Heart left ventricle (tissue), 16 donors: ENCODE measurements around the gene NACC2. TPM values are rescaled to one million over a fixed set of nuclear protein-coding genes. Genes with fewer than 3 reads are reported as not detected.

Experiments used
- ATAC-seq, 4 donors: fragments of 200-7000 bp; cut with Tn5 transposase; one replicate each; pipeline ENCODE4 v1.9.1; 2020 to 2022; ENCODE audit warnings: moderate library complexity in 4 of 4, mild to moderate bottlenecking in 3 of 4, moderate number of reproducible peaks in 1 of 4
- DNase-seq, 5 donors: peaks; one replicate each; pipeline ENCODE4 v3.0.0-alpha.2; 2020
- H3K27ac ChIP-seq, 12 donors: fragments of 200-600 bp; sonication (generic) in 4 of 12; one replicate each; pipeline versions ENCODE4 v1.5.0 to v1.8.0; 2016 to 2022; ENCODE audit warnings: mild to moderate bottlenecking in 2 of 12
- H3K27me3 ChIP-seq, 9 donors: fragments of 200-600 bp; sonication (generic) in 2 of 9; one replicate each; pipeline versions ENCODE4 v1.5.1 to v1.8.0; 2016 to 2022; ENCODE audit warnings: mild to moderate bottlenecking in 3 of 9
- H3K36me3 ChIP-seq, 9 donors: fragments of 200-600 bp; sonication (generic) in 2 of 9; one replicate each; pipeline versions ENCODE4 v1.5.0 to v1.8.0; 2018 to 2022; ENCODE audit warnings: mild to moderate bottlenecking in 2 of 9
- H3K4me1 ChIP-seq, 12 donors: fragments of 200-600 bp; sonication (generic) in 4 of 12; one replicate each; pipeline versions ENCODE4 v1.5.0 to v1.8.0; 2016 to 2022; ENCODE audit warnings: mild to moderate bottlenecking in 3 of 12
- H3K4me3 ChIP-seq, 12 donors: fragments of 200-600 bp; sonication (generic) in 4 of 12; one replicate each; pipeline versions ENCODE4 v1.5.0 to v1.8.0; 2017 to 2022; ENCODE audit warnings: mild to moderate bottlenecking in 9 of 12, moderate library complexity in 4 of 12
- H3K9me3 ChIP-seq, 12 donors: fragments of 200-600 bp; sonication (generic) in 4 of 12; one replicate each; pipeline versions ENCODE4 v1.5.0 to v1.8.0; 2016 to 2022; ENCODE audit warnings: mild to moderate bottlenecking in 1 of 12
- POLR2A ChIP-seq, 2 donors: fragments of 450-650 bp; IDR thresholded peaks; one replicate each; pipeline ENCODE4 v1.6.1; 2017; ENCODE audit warnings: antibody characterized with exemption in 2 of 2, mild to moderate bottlenecking in 2 of 2, moderate library complexity in 2 of 2
- WGBS, 4 donors: extraction: QIAGEN DNeasy Blood & Tissue Kit in 2 of 4; methylation state at CpG; one replicate each; pipeline versions ENCODE4 v1.1.5 to v1.1.7; 2013 to 2018; 5-methylcytosine and 5-hydroxymethylcytosine counted together
- intact Hi-C, 10 donors: fragments of 100-400 bp; cut with DNase I; formaldehyde crosslinking; loops; one replicate each; pipeline versions ENCODE4 v1.11.1 to v1.14.2; 2022
- polyA plus RNA-seq, 2 donors: library from polyadenylated mRNA; stranded (reverse); fragments of 200-250 nt; gene quantifications; one replicate each; pipeline ENCODE4 v1.2.3, GENCODE V29; 2013
- total RNA-seq, 9 donors: library from RNA; depleted of rRNA in 2 of 9; stranded (reverse); fragments of >200 nt in 2 of 9; fragmentation: NEBNext Ultra II Directional in 3 of 9; extraction: Animal tissue kit (Norgen Biotek cat#: 25700) in 3 of 9; gene quantifications; one replicate each; pipeline versions ENCODE4 v1.1.0 to v1.2.4, GENCODE V29; 2016 to 2023
- TF ChIP-seq, protein P1 (sequence below), 12 donors: fragments of 200-600 bp; sonication (generic) in 4 of 12; IDR thresholded peaks; one replicate each; pipeline versions ENCODE4 v1.5.0 to v1.8.0; 2018 to 2022; ENCODE audit warnings: antibody characterized with exemption in 12 of 12, mild to moderate bottlenecking in 5 of 12
- donor health status: ischemic (EF 13 %, LVEDD 7.1; RV severe dilation, severe dysfunction).
- donor health status: healthy with polysubstance abuse.
- donor health status: DM: no; HTN: yes; CAD: no.
- donor health status: DM: no; HTN: no; CAD: no.
- donor health status: ischemic (EF 25% LVEDD 6.9; RV normal size, moderate dysfunction).
- donor health status: ischemic (EF 25% LVEDD 5.7; RV mildly dilated, moderate dysfunction).
- donor health status: healthy.
- donor health status: DM: yes; HTN: yes; CAD: no.
- donor health status: ischemic (EF 35%, LVEDD 5.7; RV mildly dilated, moderate dysfunction).
- donor health status: nonischemic (EF 11% LVEDD 7.7; RV severe dilation, severe dysfunction).
- donor health status: DM: yes; HTN: yes; CAD: no.
- donor health status: PGD.
- donor health status: ischemic (EF 29% LVEDD 5.4; RV normal size, mild dysfunction).
- donor health status: nonischemic (EF 23%, LVEDD 6.1; RV moderate dilation, normal function).

The NACC2 gene
- total and polyA plus RNA-seq, 11 donors, result 17.9 to 66.5 (median 47.4) TPM

DNA sequence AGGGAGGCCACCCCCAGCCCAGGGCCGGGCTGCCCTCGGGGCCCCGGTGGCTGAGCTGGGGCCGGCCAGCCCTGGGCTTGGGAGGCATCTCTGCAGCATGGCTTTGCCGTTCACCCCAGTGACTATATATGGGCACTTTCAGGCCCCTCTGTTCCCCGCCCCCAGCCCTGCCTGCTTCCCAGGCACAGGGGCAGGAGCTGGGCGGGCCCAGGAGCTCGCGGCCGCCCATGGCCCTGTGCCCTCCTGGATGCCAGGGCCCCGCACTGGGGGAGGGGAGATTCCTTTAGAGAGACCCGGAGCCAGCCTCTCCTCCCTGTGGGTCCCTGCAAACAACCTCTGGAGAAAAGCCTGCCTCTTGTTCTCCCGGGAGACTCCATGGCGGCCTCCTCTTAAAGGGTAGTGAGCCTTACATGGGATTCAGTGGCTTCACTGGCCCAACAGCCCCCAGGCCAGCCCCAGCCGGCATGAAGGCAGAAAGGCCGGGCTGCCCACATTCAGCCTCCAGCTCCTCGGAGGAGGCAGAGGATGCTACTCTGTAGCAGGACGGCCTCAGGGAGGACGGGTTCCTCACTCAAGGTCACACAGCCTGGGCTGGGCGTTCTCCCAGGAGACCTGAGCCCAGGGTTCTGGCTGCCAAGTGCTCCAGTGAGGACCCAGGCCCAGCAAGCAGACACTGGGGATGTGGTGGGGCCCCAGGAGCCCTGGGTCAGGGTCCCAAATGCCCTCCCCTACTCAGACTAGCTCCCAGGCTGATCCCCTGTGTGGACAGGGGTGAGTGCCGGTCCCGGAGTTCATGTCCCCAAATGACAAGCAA is 4.1 kb downstream of the NACC2 start:
- Histone ChIP-seq H3K9me3 (no peaks in the 10 kb centered on the region), H3K27me3 (no peaks in the 10 kb centered on the region), H3K36me3 (no peaks in the 10 kb centered on the region), H3K27ac (peak overlapping the region; percentile 55 to 99 (median 98)), H3K4me1 (peaks cover 19 to 89% (median 84%) of the 10 kb centered on the region in 12 donors), H3K4me3 (peak overlapping the region in 7 of 12 donors; percentile 3 to 31 (median 8))
- 50 to 60% (median 56%) methylated on average over 10 to 22 of the region's 22 CpGs for WGBS, 4 donors
- no peak for TF ChIP-seq POLR2A (IDR thresholded peaks at IDR 0.05)
- TF ChIP-seq, protein P1, sequence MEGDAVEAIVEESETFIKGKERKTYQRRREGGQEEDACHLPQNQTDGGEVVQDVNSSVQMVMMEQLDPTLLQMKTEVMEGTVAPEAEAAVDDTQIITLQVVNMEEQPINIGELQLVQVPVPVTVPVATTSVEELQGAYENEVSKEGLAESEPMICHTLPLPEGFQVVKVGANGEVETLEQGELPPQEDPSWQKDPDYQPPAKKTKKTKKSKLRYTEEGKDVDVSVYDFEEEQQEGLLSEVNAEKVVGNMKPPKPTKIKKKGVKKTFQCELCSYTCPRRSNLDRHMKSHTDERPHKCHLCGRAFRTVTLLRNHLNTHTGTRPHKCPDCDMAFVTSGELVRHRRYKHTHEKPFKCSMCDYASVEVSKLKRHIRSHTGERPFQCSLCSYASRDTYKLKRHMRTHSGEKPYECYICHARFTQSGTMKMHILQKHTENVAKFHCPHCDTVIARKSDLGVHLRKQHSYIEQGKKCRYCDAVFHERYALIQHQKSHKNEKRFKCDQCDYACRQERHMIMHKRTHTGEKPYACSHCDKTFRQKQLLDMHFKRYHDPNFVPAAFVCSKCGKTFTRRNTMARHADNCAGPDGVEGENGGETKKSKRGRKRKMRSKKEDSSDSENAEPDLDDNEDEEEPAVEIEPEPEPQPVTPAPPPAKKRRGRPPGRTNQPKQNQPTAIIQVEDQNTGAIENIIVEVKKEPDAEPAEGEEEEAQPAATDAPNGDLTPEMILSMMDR (IDR thresholded peaks at IDR 0.05), result no peak
- ATAC-seq (peak; percentile 1 to 49 (median 16)), DNase-seq (peak; percentile 62 to 86 (median 69))
- intact Hi-C loops, result loop anchor here in 1 of 10 donors (2.0 kb wide), 1 partner anchor 32 kb away; no protein-coding TSS in a partner anchor

DNA sequence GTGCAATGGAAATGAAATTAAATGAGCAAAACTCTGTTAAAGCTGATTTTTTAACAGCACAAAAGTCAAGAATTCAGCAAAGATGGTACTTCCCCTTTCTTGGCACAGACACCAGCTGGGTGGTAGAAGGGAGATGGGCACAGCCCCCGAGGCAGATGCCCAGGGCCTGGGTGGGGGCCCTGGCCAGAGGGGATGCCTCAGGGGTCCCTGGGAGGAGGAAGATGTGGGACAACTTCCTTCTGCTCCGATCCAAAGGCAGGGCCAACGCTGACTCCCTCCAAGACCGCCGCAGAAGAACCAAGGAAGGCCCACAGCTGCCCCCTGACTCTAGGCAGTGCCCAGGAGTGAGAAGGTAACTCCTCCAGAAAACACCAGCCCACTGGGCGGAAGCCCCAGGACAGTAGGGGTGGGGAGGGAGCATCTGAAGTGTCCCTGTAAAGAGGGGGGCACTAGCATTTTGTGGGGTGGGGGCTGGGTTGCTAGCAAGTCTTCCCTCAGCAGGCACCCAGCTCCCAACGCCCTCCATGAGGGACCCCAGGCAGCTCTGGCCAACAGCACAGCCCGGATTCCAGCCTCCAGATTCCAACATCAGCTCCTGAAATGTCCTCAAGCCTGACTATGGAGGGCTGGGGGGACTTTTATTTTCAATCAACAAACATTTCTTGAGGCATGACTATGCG is 4.9 kb downstream of the NACC2 start:
- H3K27ac ChIP-seq, result peak overlapping the region; percentile 55 to 99 (median 98)
- peak overlapping the region in 2 of 12 donors; percentile 6 to 31 for H3K4me3 ChIP-seq
- no peaks in the 10 kb centered on the region for H3K36me3 ChIP-seq
- H3K9me3 ChIP-seq, result no peaks in the 10 kb centered on the region
- ATAC-seq (no peak), DNase-seq (peak in 3 of 5 donors; percentile 21 to 44 (median 25))
- TF ChIP-seq, protein P1 (IDR thresholded peaks at IDR 0.05), result no peak
- no peak for TF ChIP-seq POLR2A (IDR thresholded peaks at IDR 0.05)
- WGBS, 4 donors, result 60 to 70% (median 68%) methylated on average over 5 to 9 of the region's 9 CpGs
- no peaks in the 10 kb centered on the region for H3K27me3 ChIP-seq
- peaks cover 17 to 93% (median 88%) of the 10 kb centered on the region in 12 donors for H3K4me1 ChIP-seq
- intact Hi-C loops, result loop anchor here in 1 of 10 donors (2.0 kb wide), 1 partner anchor 33 kb away; no protein-coding TSS in a partner anchor

DNA sequence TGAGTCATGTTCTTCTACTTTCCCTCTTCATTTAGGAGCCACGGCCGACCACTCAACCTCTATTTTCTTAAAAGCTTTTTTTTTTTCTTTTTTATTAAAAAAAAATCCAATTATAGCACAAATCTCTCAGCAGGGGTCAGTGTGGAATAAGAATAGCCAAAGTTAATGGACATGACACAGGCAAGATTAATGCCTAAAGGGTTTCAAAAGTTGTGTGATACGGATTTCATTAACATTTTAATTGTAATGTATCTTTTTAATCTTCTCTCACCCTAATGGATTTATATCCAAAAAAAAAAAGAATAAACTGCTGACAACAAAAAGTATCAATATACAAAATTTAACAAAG is 5.4 kb downstream of the NACC2 start:
- Histone ChIP-seq H3K4me3 (no peak overlapping the region), H3K36me3 (no peaks in the 10 kb centered on the region), H3K4me1 (peaks cover 17 to 98% (median 92%) of the 10 kb centered on the region in 12 donors), H3K27ac (peak overlapping the region in 9 of 12 donors; percentile 62 to 99 (median 98)), H3K9me3 (no peaks in the 10 kb centered on the region), H3K27me3 (no peaks in the 10 kb centered on the region)
- TF ChIP-seq POLR2A (IDR thresholded peaks at IDR 0.05), result no peak
- TF ChIP-seq, protein P1 (IDR thresholded peaks at IDR 0.05), result peak in 8 of 12 donors; percentile 24 to 58 (median 47)
- 29 to 41% (median 37%) methylated on average over 3 of the region's 3 CpGs for WGBS, 4 donors
- intact Hi-C loops, result loop anchor here in 8 of 10 donors (2.0 to 10.0 kb wide), 4 partner anchors 33 to 125 kb away; partner anchors contain the start of gene UBAC1 (in 1 of the 8)
- ATAC-seq (no peak), DNase-seq (no peak)
